SK-N-SH treated with all-trans-retinoic acid at 6 μM for 48 hours (cell line): ENCODE results near the gene HOXD8.

Experiments used
- BACH2 ChIP-seq: fragments of 250-450 bp; sonication (Bioruptor Pico); IDR thresholded peaks from 2 replicates; pipeline ENCODE4 v1.9.0; 2021; ENCODE audit warnings: mild to moderate bottlenecking, borderline replicate concordance
- GLIS3 ChIP-seq: fragments of 250-450 bp; sonication (Bioruptor Pico); IDR thresholded peaks from 2 replicates; pipeline ENCODE4 v1.5.0; 2020; ENCODE audit warnings: mild to moderate bottlenecking, moderate library complexity
- OSR1 ChIP-seq: fragments of 250-450 bp; sonication (Bioruptor Pico); IDR thresholded peaks from 2 replicates; pipeline ENCODE4 v1.8.0; 2022; ENCODE audit warnings: moderate library complexity, mild to moderate bottlenecking, inconsistent platforms
- RARB ChIP-seq: fragments of 250-450 bp; sonication (Bioruptor Pico); IDR thresholded peaks from 2 replicates; pipeline ENCODE4 v1.8.0; 2021; ENCODE audit warnings: mild to moderate bottlenecking, moderate library complexity
- ZC3H10 ChIP-seq: fragments of 250-450 bp; sonication (Bioruptor Pico); IDR thresholded peaks from 2 replicates; pipeline ENCODE4 v1.5.1; 2021; ENCODE audit warnings: mild to moderate bottlenecking, moderate library complexity
- ZFP3 ChIP-seq: fragments of 250-450 bp; sonication (Bioruptor Pico); IDR thresholded peaks from 2 replicates; pipeline ENCODE4 v1.5.0; 2020; ENCODE audit warnings: mild to moderate bottlenecking, moderate library complexity
- ZNF70 ChIP-seq: fragments of 450-650 bp; formaldehyde crosslinking; IDR thresholded peaks from 2 replicates; pipeline ENCODE4 v1.5.0; 2020; ENCODE audit warnings: mild to moderate bottlenecking, moderate library complexity
- TF ChIP-seq, protein P1 (sequence below): fragments of 250-450 bp; sonication (Bioruptor Pico); IDR thresholded peaks from 2 replicates; pipeline ENCODE4 v1.5.1; 2020; ENCODE audit warnings: low read depth, mild to moderate bottlenecking, moderate library complexity
- TF ChIP-seq, protein P2 (sequence below): fragments of 250-450 bp; sonication (Bioruptor Pico); IDR thresholded peaks from 2 replicates; pipeline ENCODE4 v1.8.0; 2020; ENCODE audit warnings: mild to moderate bottlenecking, moderate library complexity, borderline replicate concordance
- TF ChIP-seq, protein P3 (sequence below): fragments of 250-450 bp; sonication (Bioruptor Pico); IDR thresholded peaks from 2 replicates; pipeline ENCODE4 v1.5.1; 2021; ENCODE audit warnings: mild to moderate bottlenecking, moderate library complexity
- TF ChIP-seq, protein P4 (sequence below): fragments of 250-450 bp; sonication (Bioruptor Pico); IDR thresholded peaks from 2 replicates; pipeline ENCODE4 v1.5.0; 2020; ENCODE audit warnings: mild to moderate bottlenecking, moderate library complexity

DNA sequence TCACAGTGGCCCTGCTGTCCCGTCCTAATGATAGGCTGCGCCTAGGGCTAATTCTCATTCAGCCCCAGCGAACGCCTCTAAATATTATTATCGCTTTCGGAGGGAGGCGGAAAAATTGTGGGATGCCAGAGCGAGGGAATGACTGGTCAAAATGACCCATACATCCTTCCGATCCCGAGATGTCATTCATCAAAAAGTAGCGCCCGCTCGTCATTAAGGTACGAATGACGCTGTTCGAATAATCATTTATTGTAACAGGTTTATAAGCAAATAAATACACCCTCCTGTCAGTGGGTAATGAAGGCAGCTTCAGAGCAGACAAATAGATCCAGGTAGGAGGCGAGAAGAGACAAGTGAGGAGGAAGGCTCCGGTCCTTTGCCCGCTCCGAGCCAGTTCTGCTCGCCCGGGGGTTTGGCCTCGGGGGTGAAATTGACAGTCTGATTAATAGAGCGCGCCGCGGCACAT, 45.7 kb upstream of the HOXD8 start, which contains the start of gene EVX2:
- TF ChIP-seq ZC3H10 (CRISPR knock-in tag), result no peak
- TF ChIP-seq ZFP3 (CRISPR knock-in tag), result no peak
- TF ChIP-seq, protein P1, sequence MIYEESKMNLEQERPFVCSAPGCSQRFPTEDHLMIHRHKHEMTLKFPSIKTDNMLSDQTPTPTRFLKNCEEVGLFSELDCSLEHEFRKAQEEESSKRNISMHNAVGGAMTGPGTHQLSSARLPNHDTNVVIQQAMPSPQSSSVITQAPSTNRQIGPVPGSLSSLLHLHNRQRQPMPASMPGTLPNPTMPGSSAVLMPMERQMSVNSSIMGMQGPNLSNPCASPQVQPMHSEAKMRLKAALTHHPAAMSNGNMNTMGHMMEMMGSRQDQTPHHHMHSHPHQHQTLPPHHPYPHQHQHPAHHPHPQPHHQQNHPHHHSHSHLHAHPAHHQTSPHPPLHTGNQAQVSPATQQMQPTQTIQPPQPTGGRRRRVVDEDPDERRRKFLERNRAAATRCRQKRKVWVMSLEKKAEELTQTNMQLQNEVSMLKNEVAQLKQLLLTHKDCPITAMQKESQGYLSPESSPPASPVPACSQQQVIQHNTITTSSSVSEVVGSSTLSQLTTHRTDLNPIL (CRISPR knock-in tag), result no peak
- no peak for TF ChIP-seq GLIS3 (CRISPR knock-in tag)
- TF ChIP-seq BACH2 (CRISPR knock-in tag), result no peak
- TF ChIP-seq, protein P2, sequence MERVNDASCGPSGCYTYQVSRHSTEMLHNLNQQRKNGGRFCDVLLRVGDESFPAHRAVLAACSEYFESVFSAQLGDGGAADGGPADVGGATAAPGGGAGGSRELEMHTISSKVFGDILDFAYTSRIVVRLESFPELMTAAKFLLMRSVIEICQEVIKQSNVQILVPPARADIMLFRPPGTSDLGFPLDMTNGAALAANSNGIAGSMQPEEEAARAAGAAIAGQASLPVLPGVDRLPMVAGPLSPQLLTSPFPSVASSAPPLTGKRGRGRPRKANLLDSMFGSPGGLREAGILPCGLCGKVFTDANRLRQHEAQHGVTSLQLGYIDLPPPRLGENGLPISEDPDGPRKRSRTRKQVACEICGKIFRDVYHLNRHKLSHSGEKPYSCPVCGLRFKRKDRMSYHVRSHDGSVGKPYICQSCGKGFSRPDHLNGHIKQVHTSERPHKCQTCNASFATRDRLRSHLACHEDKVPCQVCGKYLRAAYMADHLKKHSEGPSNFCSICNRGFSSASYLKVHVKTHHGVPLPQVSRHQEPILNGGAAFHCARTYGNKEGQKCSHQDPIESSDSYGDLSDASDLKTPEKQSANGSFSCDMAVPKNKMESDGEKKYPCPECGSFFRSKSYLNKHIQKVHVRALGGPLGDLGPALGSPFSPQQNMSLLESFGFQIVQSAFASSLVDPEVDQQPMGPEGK (CRISPR knock-in tag), result no peak
- TF ChIP-seq, protein P3, sequence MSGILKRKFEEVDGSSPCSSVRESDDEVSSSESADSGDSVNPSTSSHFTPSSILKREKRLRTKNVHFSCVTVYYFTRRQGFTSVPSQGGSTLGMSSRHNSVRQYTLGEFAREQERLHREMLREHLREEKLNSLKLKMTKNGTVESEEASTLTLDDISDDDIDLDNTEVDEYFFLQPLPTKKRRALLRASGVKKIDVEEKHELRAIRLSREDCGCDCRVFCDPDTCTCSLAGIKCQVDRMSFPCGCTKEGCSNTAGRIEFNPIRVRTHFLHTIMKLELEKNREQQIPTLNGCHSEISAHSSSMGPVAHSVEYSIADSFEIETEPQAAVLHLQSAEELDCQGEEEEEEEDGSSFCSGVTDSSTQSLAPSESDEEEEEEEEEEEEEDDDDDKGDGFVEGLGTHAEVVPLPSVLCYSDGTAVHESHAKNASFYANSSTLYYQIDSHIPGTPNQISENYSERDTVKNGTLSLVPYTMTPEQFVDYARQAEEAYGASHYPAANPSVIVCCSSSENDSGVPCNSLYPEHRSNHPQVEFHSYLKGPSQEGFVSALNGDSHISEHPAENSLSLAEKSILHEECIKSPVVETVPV (CRISPR knock-in tag), result no peak
- no peak for TF ChIP-seq RARB (CRISPR knock-in tag)
- TF ChIP-seq OSR1 (CRISPR knock-in tag), result no peak
- no peak for TF ChIP-seq ZNF70
- TF ChIP-seq, protein P4, sequence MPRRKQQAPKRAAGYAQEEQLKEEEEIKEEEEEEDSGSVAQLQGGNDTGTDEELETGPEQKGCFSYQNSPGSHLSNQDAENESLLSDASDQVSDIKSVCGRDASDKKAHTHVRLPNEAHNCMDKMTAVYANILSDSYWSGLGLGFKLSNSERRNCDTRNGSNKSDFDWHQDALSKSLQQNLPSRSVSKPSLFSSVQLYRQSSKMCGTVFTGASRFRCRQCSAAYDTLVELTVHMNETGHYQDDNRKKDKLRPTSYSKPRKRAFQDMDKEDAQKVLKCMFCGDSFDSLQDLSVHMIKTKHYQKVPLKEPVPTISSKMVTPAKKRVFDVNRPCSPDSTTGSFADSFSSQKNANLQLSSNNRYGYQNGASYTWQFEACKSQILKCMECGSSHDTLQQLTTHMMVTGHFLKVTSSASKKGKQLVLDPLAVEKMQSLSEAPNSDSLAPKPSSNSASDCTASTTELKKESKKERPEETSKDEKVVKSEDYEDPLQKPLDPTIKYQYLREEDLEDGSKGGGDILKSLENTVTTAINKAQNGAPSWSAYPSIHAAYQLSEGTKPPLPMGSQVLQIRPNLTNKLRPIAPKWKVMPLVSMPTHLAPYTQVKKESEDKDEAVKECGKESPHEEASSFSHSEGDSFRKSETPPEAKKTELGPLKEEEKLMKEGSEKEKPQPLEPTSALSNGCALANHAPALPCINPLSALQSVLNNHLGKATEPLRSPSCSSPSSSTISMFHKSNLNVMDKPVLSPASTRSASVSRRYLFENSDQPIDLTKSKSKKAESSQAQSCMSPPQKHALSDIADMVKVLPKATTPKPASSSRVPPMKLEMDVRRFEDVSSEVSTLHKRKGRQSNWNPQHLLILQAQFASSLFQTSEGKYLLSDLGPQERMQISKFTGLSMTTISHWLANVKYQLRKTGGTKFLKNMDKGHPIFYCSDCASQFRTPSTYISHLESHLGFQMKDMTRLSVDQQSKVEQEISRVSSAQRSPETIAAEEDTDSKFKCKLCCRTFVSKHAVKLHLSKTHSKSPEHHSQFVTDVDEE, result no peak
